Measurements from ENCODE around the gene DMD.

DMD gene

GRCh38 chrX:32804034-32804433 lies 407.3 kb downstream of the DMD start:
- DNase-seq (ENCODE audit: low read depth) = no peak
- no peak for TF ChIP-seq CTCF (IDR thresholded peaks at IDR 0.05; ENCODE audit: control insufficient read depth, extremely low read depth, insufficient read depth)

GRCh38 chrX:32798990-32799389 lies 412.4 kb downstream of the DMD start:
- no peak for TF ChIP-seq CTCF (IDR thresholded peaks at IDR 0.05; ENCODE audit: control insufficient read depth, extremely low read depth, insufficient read depth)
- no peak for DNase-seq (ENCODE audit: low read depth)

More at GRCh38 chrX:32804034-32804433, 407.3 kb downstream of the DMD start:
- H3K4me3 ChIP-seq (ENCODE audit: low read depth, low read length) = no peak overlapping the region

GRCh38 chrX:32788936-32789335 lies 422.4 kb downstream of the DMD start:
- no peak overlapping the region for H3K4me3 ChIP-seq (ENCODE audit: low read depth, low read length)
- no peak for TF ChIP-seq CTCF (IDR thresholded peaks at IDR 0.05; ENCODE audit: control insufficient read depth, extremely low read depth, insufficient read depth)
- no peak for DNase-seq (ENCODE audit: low read depth)

More at GRCh38 chrX:32798990-32799389, 412.4 kb downstream of the DMD start:
- H3K4me3 ChIP-seq (ENCODE audit: low read depth, low read length) = no peak overlapping the region

GRCh38 chrX:32780109-32780508 lies 431.2 kb downstream of the DMD start:
- H3K4me3 ChIP-seq (ENCODE audit: low read depth, low read length) = no peak overlapping the region
- TF ChIP-seq CTCF (IDR thresholded peaks at IDR 0.05; ENCODE audit: control insufficient read depth, extremely low read depth, insufficient read depth) = no peak
- DNase-seq (ENCODE audit: low read depth) = no peak

- TF ChIP-seq CTCF (IDR thresholded peaks at IDR 0.05; ENCODE audit: control insufficient read depth, extremely low read depth, insufficient read depth) = no peak
- no peak overlapping the region for H3K4me3 ChIP-seq (ENCODE audit: low read depth, low read length)
- no peak for DNase-seq (ENCODE audit: low read depth)
These were observed 432.4 kb downstream of the DMD start for GRCh38 chrX:32778965-32779364.

GRCh38 chrX:32774966-32775365 lies 436.4 kb downstream of the DMD start:
- no peak for TF ChIP-seq CTCF (IDR thresholded peaks at IDR 0.05; ENCODE audit: control insufficient read depth, extremely low read depth, insufficient read depth)
- DNase-seq (ENCODE audit: low read depth) = no peak
- no peak overlapping the region for H3K4me3 ChIP-seq (ENCODE audit: low read depth, low read length)

GRCh38 chrX:32749070-32749469 lies 462.3 kb downstream of the DMD start:
- TF ChIP-seq CTCF (IDR thresholded peaks at IDR 0.05; ENCODE audit: control insufficient read depth, extremely low read depth, insufficient read depth) = no peak
- no peak for DNase-seq (ENCODE audit: low read depth)
- H3K4me3 ChIP-seq (ENCODE audit: low read depth, low read length) = no peak overlapping the region
